ENCODE data around the gene PLCB2. TPM values are rescaled to one million over a fixed set of nuclear protein-coding genes. Genes with fewer than 3 reads are reported as not detected.

PLCB2 gene
- total and polyA plus RNA-seq, 9 of the 15 experiments (the other 6 are each of a cell fraction or from before 2014, with no cell fraction given) = 0.37 to 12.3 (median 8.0) TPM

GRCh38 chr15:40306371-40306770 is 1.4 kb downstream of the PLCB2 start:
- H3K27ac ChIP-seq (ENCODE audit: extremely low read depth, low read depth, low read length) = no peak overlapping the region
- intact Hi-C loops (cut with micrococcal nuclease) = no loop called here
- POLR2A ChIA-PET = interaction anchor here (1.1 kb wide), 1 partner anchor 26 kb away, joined by 3 read pairs; no protein-coding TSS in a partner anchor

More at GRCh38 chr15:40306371-40306770, 1.4 kb downstream of the PLCB2 start:
- no peak for DNase-seq (ENCODE audit: extremely low read depth in 1 of 4, low spot score in 3 of 4)
- Histone ChIP-seq H3K79me2 (ENCODE audit: control insufficient read depth, insufficient read depth, low read length) (no peaks in the 10 kb centered on the region), H3K9ac (ENCODE audit: insufficient read depth in 1 of 2, low read depth in 2 of 2, low read length in 2 of 2) (no peak overlapping the region), H3K4me1 (replicated peaks in 1 of 2; ENCODE audit: control insufficient read depth in 2 of 2, insufficient read depth in 2 of 2, low read length in 2 of 2) (peaks cover 33 to 48% of the 10 kb centered on the region in 2 experiments), H3K4me2 (ENCODE audit: insufficient read depth, low read length) (no peak overlapping the region), H3K27me3 (ENCODE audit: control insufficient read depth in 2 of 2, insufficient read depth in 2 of 2, low read length in 2 of 2) (peaks cover 0 to 6% of the 10 kb centered on the region in 2 experiments; a peak in 2 of 5 replicates), H3K4me3 (no peak overlapping the region), H4K20me1 (replicated peaks; ENCODE audit: control insufficient read depth, insufficient read depth, low read length) (no peaks in the 10 kb centered on the region), H2AFZ (ENCODE audit: low read depth, low read length) (0 out of 2 replicates have a peak overlapping the region, but pooled peaks have one; percentile 10), H3K9me3 (replicated peaks; ENCODE audit: control insufficient read depth, insufficient read depth, low read depth, low read length) (no peaks in the 10 kb centered on the region), H3K9me1 (ENCODE audit: control insufficient read depth, insufficient read depth, low read length) (no peaks in the 10 kb centered on the region), H3K36me3 (ENCODE audit: control insufficient read depth, insufficient read depth, low read length) (no peaks in the 10 kb centered on the region)
- WGBS (ENCODE audit: insufficient coverage, low coverage, missing lambda C conversion rate) = 58% methylated on average over 5 of the region's 5 CpGs
- no peak for ATAC-seq
- TF ChIP-seq FUS (optimal IDR thresholded peaks at IDR 0.05; ENCODE audit: low read depth, low read length) (no peak), ZNF778 (CRISPR knock-in tag; IDR thresholded peaks at IDR 0.05) (no peak), JUN (IDR thresholded peaks at IDR 0.05; ENCODE audit: borderline replicate concordance, low read depth, low read length) (no peak), JUN (CRISPR knock-in tag; IDR thresholded peaks at IDR 0.05; ENCODE audit: borderline replicate concordance) (no peak), ZNF655 (CRISPR knock-in tag; IDR thresholded peaks at IDR 0.05) (no peak), RBM34 (IDR thresholded peaks at IDR 0.05; ENCODE audit: borderline replicate concordance, insufficient read depth, low read length) (no peak), MEIS2 (IDR thresholded peaks at IDR 0.05; ENCODE audit: partially characterized antibody) (no peak), SIN3A (IDR thresholded peaks at IDR 0.05; ENCODE audit: borderline replicate concordance in 2 of 2, control insufficient read depth in 1 of 2, low read depth in 2 of 2, low read length in 2 of 2) (no peak), MAFF (IDR thresholded peaks at IDR 0.05; ENCODE audit: low read length) (no peak), PHTF2 (CRISPR knock-in tag; IDR thresholded peaks at IDR 0.05) (no peak), ELF2 (CRISPR knock-in tag; IDR thresholded peaks at IDR 0.05) (no peak)
- no TSS peak for BruUV-seq (replicated peaks)
- CTCF ChIA-PET (ENCODE audit: low intra/inter-chr PET ratio) = no interaction called here
- no peak for FAIRE-seq
- in situ Hi-C loops (cut with MboI) = no loop called here
